Measurements from ENCODE around the gene BRAF. TPM values are rescaled to one million over a fixed set of nuclear protein-coding genes. Genes with fewer than 3 reads are reported as not detected.

Gene BRAF
- total RNA-seq, 1 experiment from 2014 or later = 29.7 TPM

DNA sequence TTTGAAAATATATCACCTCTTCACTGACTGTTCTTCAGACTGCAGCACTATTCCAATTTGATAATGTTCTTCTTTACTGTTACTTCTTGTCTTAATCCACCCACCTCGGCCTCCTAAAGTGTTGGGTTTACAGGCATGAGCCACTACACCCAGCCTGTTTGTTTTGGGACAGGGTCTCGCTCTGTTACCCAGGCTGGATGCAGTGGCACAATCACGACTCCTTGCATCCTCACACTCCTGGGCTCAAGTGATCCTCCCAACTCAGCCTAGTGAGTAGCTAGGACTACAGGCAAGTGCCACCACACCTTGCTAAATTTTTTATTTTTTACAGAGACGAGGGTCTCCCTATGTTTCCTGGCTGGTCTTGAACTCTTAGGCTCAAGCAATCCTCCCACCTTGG is 150.4 kb downstream of the BRAF start:
- no peaks in the 10 kb centered on the region for H3K4me1 ChIP-seq (ENCODE audit: control insufficient read depth in 1 of 2, insufficient read depth in 2 of 2, low read length in 2 of 2)
- ChIA-PET CTCF (no interaction called here), RAD21 (ENCODE audit: low non-redundant PET in 1 of 2, low total read pairs in 2 of 2, uncharacterized antibody in 2 of 2, unreplicated experiment in 2 of 2) (no interaction called here), POLR2A (no interaction called here)
- no peak overlapping the region for H3K27ac ChIP-seq (ENCODE audit: low read depth, low read length)
- DNase-seq (ENCODE audit: low read depth, low spot score) (no peak), ATAC-seq (no peak)
- no peak overlapping the region for H3K4me3 ChIP-seq (replicated peaks in 1 of 2; ENCODE audit: low read depth in 1 of 2, low read length in 2 of 2)
- H3K9me3 ChIP-seq (ENCODE audit: control insufficient read depth in 1 of 2, insufficient read depth in 1 of 2, low read depth in 1 of 2, low read length in 2 of 2) = no peaks in the 10 kb centered on the region
- intact Hi-C loops (cut with micrococcal nuclease) = no loop called here
- H3K79me2 ChIP-seq (ENCODE audit: insufficient read depth, low read length) = no peaks in the 10 kb centered on the region
- H3K36me3 ChIP-seq (ENCODE audit: control insufficient read depth in 1 of 2, insufficient read depth in 2 of 2, low read length in 2 of 2) = peaks cover 3 to 7% of the 10 kb centered on the region in 2 experiments; a peak in 1 of 4 replicates
- H4K20me1 ChIP-seq (ENCODE audit: insufficient read depth) = no peaks in the 10 kb centered on the region
- no peaks in the 10 kb centered on the region for H3K27me3 ChIP-seq (ENCODE audit: insufficient read depth, low read length)
- H3K4me2 ChIP-seq (ENCODE audit: low read length) = no peak overlapping the region
- no peak overlapping the region for H3K9ac ChIP-seq (ENCODE audit: low read length)
- H2AFZ ChIP-seq (ENCODE audit: low read depth, low read length, poor library complexity, severe bottlenecking) = no peak overlapping the region
- H3K9me2 ChIP-seq (ENCODE audit: insufficient read depth) = no peaks in the 10 kb centered on the region
- BruUV-seq (replicated peaks) = no TSS peak
- no peak for TF ChIP-seq ELF1 (IDR thresholded peaks at IDR 0.05; ENCODE audit: borderline replicate concordance, low read depth)
- no peak for TF ChIP-seq RAD21 (IDR thresholded peaks at IDR 0.05; ENCODE audit: low read depth)
- TF ChIP-seq, protein P1, sequence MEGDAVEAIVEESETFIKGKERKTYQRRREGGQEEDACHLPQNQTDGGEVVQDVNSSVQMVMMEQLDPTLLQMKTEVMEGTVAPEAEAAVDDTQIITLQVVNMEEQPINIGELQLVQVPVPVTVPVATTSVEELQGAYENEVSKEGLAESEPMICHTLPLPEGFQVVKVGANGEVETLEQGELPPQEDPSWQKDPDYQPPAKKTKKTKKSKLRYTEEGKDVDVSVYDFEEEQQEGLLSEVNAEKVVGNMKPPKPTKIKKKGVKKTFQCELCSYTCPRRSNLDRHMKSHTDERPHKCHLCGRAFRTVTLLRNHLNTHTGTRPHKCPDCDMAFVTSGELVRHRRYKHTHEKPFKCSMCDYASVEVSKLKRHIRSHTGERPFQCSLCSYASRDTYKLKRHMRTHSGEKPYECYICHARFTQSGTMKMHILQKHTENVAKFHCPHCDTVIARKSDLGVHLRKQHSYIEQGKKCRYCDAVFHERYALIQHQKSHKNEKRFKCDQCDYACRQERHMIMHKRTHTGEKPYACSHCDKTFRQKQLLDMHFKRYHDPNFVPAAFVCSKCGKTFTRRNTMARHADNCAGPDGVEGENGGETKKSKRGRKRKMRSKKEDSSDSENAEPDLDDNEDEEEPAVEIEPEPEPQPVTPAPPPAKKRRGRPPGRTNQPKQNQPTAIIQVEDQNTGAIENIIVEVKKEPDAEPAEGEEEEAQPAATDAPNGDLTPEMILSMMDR (IDR thresholded peaks at IDR 0.05 in 2 of 3, conservative IDR thresholded peaks at IDR 0.05 in 1 of 3; ENCODE audit: borderline replicate concordance in 1 of 3, insufficient read depth in 1 of 3, low read depth in 2 of 3, low read length in 2 of 3) = no peak
- TF ChIP-seq, protein P2, sequence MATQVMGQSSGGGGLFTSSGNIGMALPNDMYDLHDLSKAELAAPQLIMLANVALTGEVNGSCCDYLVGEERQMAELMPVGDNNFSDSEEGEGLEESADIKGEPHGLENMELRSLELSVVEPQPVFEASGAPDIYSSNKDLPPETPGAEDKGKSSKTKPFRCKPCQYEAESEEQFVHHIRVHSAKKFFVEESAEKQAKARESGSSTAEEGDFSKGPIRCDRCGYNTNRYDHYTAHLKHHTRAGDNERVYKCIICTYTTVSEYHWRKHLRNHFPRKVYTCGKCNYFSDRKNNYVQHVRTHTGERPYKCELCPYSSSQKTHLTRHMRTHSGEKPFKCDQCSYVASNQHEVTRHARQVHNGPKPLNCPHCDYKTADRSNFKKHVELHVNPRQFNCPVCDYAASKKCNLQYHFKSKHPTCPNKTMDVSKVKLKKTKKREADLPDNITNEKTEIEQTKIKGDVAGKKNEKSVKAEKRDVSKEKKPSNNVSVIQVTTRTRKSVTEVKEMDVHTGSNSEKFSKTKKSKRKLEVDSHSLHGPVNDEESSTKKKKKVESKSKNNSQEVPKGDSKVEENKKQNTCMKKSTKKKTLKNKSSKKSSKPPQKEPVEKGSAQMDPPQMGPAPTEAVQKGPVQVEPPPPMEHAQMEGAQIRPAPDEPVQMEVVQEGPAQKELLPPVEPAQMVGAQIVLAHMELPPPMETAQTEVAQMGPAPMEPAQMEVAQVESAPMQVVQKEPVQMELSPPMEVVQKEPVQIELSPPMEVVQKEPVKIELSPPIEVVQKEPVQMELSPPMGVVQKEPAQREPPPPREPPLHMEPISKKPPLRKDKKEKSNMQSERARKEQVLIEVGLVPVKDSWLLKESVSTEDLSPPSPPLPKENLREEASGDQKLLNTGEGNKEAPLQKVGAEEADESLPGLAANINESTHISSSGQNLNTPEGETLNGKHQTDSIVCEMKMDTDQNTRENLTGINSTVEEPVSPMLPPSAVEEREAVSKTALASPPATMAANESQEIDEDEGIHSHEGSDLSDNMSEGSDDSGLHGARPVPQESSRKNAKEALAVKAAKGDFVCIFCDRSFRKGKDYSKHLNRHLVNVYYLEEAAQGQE (IDR thresholded peaks at IDR 0.05; ENCODE audit: low read depth) = no peak
- TF ChIP-seq YY1 (IDR thresholded peaks at IDR 0.05; ENCODE audit: extremely low read depth, insufficient replicate concordance, low read depth, low read length) = no peak
- TF ChIP-seq ZNF274 (IDR thresholded peaks at IDR 0.05; ENCODE audit: low read depth, low read length) = no peak
- TF ChIP-seq, protein P3, sequence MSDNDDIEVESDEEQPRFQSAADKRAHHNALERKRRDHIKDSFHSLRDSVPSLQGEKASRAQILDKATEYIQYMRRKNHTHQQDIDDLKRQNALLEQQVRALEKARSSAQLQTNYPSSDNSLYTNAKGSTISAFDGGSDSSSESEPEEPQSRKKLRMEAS (IDR thresholded peaks at IDR 0.05) = no peak
- TF ChIP-seq JUND (IDR thresholded peaks at IDR 0.05) = no peak
- no peak for TF ChIP-seq EZH2phosphoT487 (IDR thresholded peaks at IDR 0.05; ENCODE audit: borderline replicate concordance)
- TF ChIP-seq, protein P4, sequence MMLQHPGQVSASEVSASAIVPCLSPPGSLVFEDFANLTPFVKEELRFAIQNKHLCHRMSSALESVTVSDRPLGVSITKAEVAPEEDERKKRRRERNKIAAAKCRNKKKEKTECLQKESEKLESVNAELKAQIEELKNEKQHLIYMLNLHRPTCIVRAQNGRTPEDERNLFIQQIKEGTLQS (IDR thresholded peaks at IDR 0.05) = no peak

All from HCT116 (cell line).